Fibroblast of villous mesenchyme (primary cell): ENCODE measurements around the gene ADCY2. TPM values are rescaled to one million over a fixed set of nuclear protein-coding genes. Genes with fewer than 3 reads are reported as not detected.

Source experiments
- DNase-seq: peaks from one replicate; pipeline ENCODE4 v3.0.0-alpha.2; 2010; ENCODE audit warnings: low read depth
- H3K4me3 ChIP-seq: 2 replicates; pipeline ENCODE4 v1.5.1; 2011; ENCODE audit warnings: low read depth, mild to moderate bottlenecking, low read length
- total RNA-seq: library from RNA; depleted of rRNA; stranded (reverse); fragments of >200 nt; gene quantifications from 2 replicates; pipeline ENCODE4 v1.2.3, GENCODE V29; 2012
- TF ChIP-seq, protein P1 (sequence below): IDR thresholded peaks from 2 replicates; pipeline ENCODE4 v1.5.1; 2012; ENCODE audit warnings: low read depth, mild to moderate bottlenecking, low read length; ENCODE audit not compliant: insufficient read depth

ADCY2 gene
- total RNA-seq, 1 donor = under 0.01 TPM

DNA sequence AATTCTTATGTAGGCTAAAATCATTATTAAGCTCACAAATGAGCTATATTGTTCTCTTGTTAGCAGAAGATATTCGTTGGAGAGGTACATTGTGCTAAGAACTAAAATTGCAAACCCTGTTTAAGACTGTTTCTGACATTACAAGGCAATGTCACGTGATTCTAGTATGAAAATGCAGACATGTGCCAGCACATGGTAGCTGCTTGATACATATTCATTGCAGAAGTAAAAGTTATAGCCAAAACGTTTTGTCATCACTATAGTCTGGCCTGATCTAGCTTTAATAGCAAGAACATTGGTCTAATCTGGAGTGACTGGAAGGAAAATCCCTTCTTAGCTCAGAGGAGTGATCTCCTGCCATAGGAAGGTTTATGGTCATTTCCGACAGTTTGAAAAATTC is 310.3 kb downstream of the ADCY2 start:
- TF ChIP-seq, protein P1, sequence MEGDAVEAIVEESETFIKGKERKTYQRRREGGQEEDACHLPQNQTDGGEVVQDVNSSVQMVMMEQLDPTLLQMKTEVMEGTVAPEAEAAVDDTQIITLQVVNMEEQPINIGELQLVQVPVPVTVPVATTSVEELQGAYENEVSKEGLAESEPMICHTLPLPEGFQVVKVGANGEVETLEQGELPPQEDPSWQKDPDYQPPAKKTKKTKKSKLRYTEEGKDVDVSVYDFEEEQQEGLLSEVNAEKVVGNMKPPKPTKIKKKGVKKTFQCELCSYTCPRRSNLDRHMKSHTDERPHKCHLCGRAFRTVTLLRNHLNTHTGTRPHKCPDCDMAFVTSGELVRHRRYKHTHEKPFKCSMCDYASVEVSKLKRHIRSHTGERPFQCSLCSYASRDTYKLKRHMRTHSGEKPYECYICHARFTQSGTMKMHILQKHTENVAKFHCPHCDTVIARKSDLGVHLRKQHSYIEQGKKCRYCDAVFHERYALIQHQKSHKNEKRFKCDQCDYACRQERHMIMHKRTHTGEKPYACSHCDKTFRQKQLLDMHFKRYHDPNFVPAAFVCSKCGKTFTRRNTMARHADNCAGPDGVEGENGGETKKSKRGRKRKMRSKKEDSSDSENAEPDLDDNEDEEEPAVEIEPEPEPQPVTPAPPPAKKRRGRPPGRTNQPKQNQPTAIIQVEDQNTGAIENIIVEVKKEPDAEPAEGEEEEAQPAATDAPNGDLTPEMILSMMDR = no peak
- H3K4me3 ChIP-seq = no peak overlapping the region
- DNase-seq = no peak

DNA sequence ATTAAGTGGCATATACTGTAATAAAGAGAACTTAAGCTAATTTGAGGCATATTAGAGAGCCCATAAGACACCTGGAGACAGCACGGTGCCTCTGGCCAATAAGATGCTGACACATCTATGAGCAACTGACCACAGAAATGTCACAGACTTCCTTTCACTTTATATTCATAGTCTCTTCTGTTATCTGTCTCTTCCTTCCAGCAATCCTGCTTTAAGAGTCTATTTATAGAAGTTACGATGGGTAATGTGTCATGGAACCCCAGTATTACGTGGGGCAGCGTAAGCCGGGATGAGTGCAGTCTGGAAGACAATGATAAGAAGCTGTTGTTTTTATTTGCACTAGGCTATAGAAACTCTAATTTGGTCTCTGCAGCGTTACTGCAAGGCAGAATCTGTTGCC is 318.2 kb downstream of the ADCY2 start:
- DNase-seq = no peak
- TF ChIP-seq, protein P1 = no peak
- no peak overlapping the region for H3K4me3 ChIP-seq

DNA sequence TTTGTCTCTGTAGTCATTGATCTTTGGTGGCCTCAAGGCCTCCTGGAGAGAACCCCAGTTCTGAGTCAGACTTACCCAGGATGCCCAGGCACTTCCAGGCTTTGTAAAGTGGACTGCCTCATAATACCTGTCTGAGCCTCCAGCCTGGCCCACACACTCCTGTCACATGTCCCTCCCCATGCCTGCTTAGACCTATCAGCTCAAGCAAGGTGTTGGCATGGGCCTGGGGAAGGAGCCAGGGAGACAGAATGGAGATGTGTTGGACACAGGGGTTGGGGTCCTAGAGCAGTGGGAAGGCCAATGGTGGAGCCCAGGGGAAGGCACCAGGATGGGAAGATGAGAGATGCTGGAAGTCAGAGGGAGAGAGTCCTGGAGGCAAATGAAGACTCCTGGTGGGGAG is 318.8 kb downstream of the ADCY2 start:
- TF ChIP-seq, protein P1 = no peak
- no peak for DNase-seq
- H3K4me3 ChIP-seq = no peak overlapping the region

DNA sequence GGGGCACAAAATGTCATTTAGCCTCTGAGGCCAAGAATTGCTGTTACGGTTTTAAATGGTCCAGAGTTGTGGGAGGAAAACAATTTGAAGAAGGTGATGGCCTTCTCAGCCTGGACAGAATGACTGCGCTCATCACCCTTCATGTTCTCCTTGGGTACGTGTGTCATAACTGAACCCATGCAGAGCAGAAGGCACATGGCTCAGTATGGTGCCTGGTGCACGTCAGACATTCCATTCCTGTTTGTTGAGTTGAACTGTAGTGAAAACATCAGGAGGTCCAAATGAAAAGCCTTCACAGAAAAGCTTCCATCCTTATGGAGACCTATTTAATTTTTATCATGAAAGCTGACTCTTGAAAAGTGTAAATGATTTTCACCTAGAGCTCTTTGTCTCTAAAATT is 321.8 kb downstream of the ADCY2 start:
- DNase-seq = no peak
- TF ChIP-seq, protein P1 = no peak
- H3K4me3 ChIP-seq = no peak overlapping the region

- no peak overlapping the region for H3K4me3 ChIP-seq
- DNase-seq = no peak
- TF ChIP-seq, protein P1 = no peak
Observed at GRCh38 chr5:7728076-7728475, 332.1 kb downstream of the ADCY2 start.

GRCh38 chr5:7741415-7742065 is 345.6 kb downstream of the ADCY2 start:
- no peak for DNase-seq
- H3K4me3 ChIP-seq = no peak overlapping the region
- TF ChIP-seq, protein P1 = no peak

GRCh38 chr5:7742241-7742656 is 346.3 kb downstream of the ADCY2 start:
- TF ChIP-seq, protein P1 = no peak
- H3K4me3 ChIP-seq = no peak overlapping the region
- no peak for DNase-seq
